Astrocyte (in vitro differentiated cells and primary cell): ENCODE results near the gene PTPRN2.

Experiments used
- CTCF ChIP-seq: IDR thresholded peaks from 2 replicates; pipeline ENCODE4 v1.5.1; 2011; ENCODE audit warnings: low read depth, mild to moderate bottlenecking, inconsistent platforms, low read length, moderate library complexity; ENCODE audit not compliant: insufficient read depth
- EZH2 ChIP-seq: IDR thresholded peaks from 2 replicates; pipeline ENCODE4 v1.6.1; 2012; ENCODE audit warnings: mild to moderate bottlenecking, low read length, inconsistent platforms; ENCODE audit not compliant: insufficient read depth

GRCh38 chr7:158479664-158480025 is 108.0 kb downstream of the PTPRN2 start:
- TF ChIP-seq CTCF, result no peak
- no peak for TF ChIP-seq EZH2
